ENCODE data around the gene ODF2.

DNA sequence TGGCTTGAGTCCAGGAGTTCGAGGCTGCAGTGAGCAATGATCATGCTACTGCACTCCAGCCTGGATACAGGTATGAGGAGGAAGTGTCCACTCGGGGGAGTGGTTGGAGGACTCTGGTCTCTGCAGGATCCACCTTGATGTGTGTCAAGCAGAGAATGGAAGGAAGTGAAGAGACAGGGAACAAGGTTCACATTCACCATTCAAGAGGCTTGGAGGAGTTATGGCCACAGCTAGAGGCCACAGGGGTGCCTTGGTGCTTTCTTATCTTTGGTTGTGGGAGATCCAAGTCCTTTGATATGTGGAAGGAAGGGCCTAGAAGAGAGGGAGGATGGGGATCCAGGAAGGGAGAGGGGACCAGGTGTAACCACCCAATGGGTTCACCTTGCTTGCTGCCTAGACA, 40.5 kb upstream of the ODF2 start:
- TF ChIP-seq CTCF (IDR thresholded peaks at IDR 0.05; ENCODE audit: low read depth, low read length) (no peak), POLR2A (IDR thresholded peaks at IDR 0.05; ENCODE audit: extremely low read depth, insufficient read length) (no peak)

Measured in NB4 (cell line).